GM18507 (cell line): ENCODE data around the gene GNA12.

ENCODE experiments used
- DNase-seq: peaks from one replicate; pipeline ENCODE4 v3.0.0; 2011; ENCODE audit warnings: low read depth; ENCODE audit not compliant: insufficient read length; ENCODE audit errors: extremely low spot score
- FAIRE-seq: peaks from 2 replicates; lab custom pipeline; 2011; peaks lifted over from hg19 to GRCh38; lab: Jason Lieb, UNC

Gene GNA12

GRCh38 chr7:2792856-2793487 is 51.1 kb downstream of the GNA12 start:
- DNase-seq (no peak), FAIRE-seq (no peak)

- DNase-seq = no peak
- FAIRE-seq = no peak
Measured at GRCh38 chr7:2792235-2792634, 51.9 kb downstream of the GNA12 start.

- no peak for FAIRE-seq
Measured at GRCh38 chr7:2791390-2791789, 52.7 kb downstream of the GNA12 start.

GRCh38 chr7:2787251-2787951 is 56.7 kb downstream of the GNA12 start:
- FAIRE-seq (no peak), DNase-seq (no peak)

More at GRCh38 chr7:2791390-2791789, 52.7 kb downstream of the GNA12 start:
- no peak for DNase-seq

GRCh38 chr7:2786607-2787116 is 57.4 kb downstream of the GNA12 start:
- FAIRE-seq (no peak), DNase-seq (no peak)

- DNase-seq (no peak), FAIRE-seq (no peak)
Measured at GRCh38 chr7:2785071-2785500, 59.0 kb downstream of the GNA12 start.

GRCh38 chr7:2782565-2782964 is 61.5 kb downstream of the GNA12 start:
- FAIRE-seq (no peak), DNase-seq (no peak)

- no peak for FAIRE-seq
Measured at GRCh38 chr7:2782121-2782520, 62.0 kb downstream of the GNA12 start.

GRCh38 chr7:2781636-2782035 is 62.5 kb downstream of the GNA12 start:
- FAIRE-seq = no peak
- DNase-seq = no peak

More at GRCh38 chr7:2782121-2782520, 62.0 kb downstream of the GNA12 start:
- no peak for DNase-seq

GRCh38 chr7:2779051-2779450 is 65.1 kb downstream of the GNA12 start:
- DNase-seq (no peak), FAIRE-seq (no peak)

- DNase-seq = no peak
- no peak for FAIRE-seq
Measured at GRCh38 chr7:2777898-2778535, 66.1 kb downstream of the GNA12 start.

- no peak for DNase-seq
- FAIRE-seq = no peak
Measured at GRCh38 chr7:2776401-2776800, 67.7 kb downstream of the GNA12 start.

GRCh38 chr7:2775785-2776184 is 68.3 kb downstream of the GNA12 start:
- DNase-seq = no peak

GRCh38 chr7:2775376-2775775 is 68.7 kb downstream of the GNA12 start:
- DNase-seq (no peak), FAIRE-seq (no peak)

More at GRCh38 chr7:2775785-2776184, 68.3 kb downstream of the GNA12 start:
- no peak for FAIRE-seq

GRCh38 chr7:2774935-2775334 is 69.2 kb downstream of the GNA12 start:
- DNase-seq (no peak), FAIRE-seq (no peak)

GRCh38 chr7:2774280-2774679 is 69.8 kb downstream of the GNA12 start:
- FAIRE-seq (no peak), DNase-seq (no peak)

GRCh38 chr7:2773608-2774007 is 70.5 kb downstream of the GNA12 start:
- FAIRE-seq (no peak), DNase-seq (no peak)

- DNase-seq (no peak), FAIRE-seq (no peak)
Measured at GRCh38 chr7:2771274-2771731, 72.8 kb downstream of the GNA12 start.

- DNase-seq (no peak), FAIRE-seq (no peak)
Measured at GRCh38 chr7:2764621-2765020, 79.5 kb downstream of the GNA12 start.

- no peak for DNase-seq
Measured at GRCh38 chr7:2763597-2763996, 80.5 kb downstream of the GNA12 start.

More at GRCh38 chr7:2763597-2763996, 80.5 kb downstream of the GNA12 start:
- no peak for FAIRE-seq
